Activated T-helper 2 cell treated with anti-CD3 and anti-CD28 coated beads, Interferon-gamma antibody, Interleukin-2, Interleukin-4, amounts not matched to agents 10 μg/mL and 5 μg/mL and 100 μg/mL, durations not matched to agents 14 hours and 24 hours and 36 hours (primary cell): Measurements from ENCODE around the gene ECM1. TPM values are rescaled to one million over a fixed set of nuclear protein-coding genes. Genes with fewer than 3 reads are reported as not detected.
A peak's percentile ranks its signal among the peaks of the same experiment; 100 is the strongest.

ENCODE experiments used
- DNase-seq: peaks from one replicate; pipeline ENCODE4 v3.0.0; 2021; ENCODE audit warnings: low spot score
- H3K27ac Mint-ChIP-seq: one replicate; pipeline ENCODE4 v1.8.0; 2021; ENCODE audit warnings: mixed read lengths
- H3K27me3 Mint-ChIP-seq: one replicate; pipeline ENCODE4 v1.8.0; 2021; ENCODE audit warnings: low read depth, mixed read lengths
- H3K36me3 Mint-ChIP-seq: one replicate; pipeline ENCODE4 v1.8.0; 2021; ENCODE audit warnings: low read depth, mixed read lengths
- H3K4me1 Mint-ChIP-seq: one replicate; pipeline ENCODE4 v1.8.0; 2021; ENCODE audit warnings: low read depth, mixed read lengths
- H3K4me3 Mint-ChIP-seq: one replicate; pipeline ENCODE4 v1.8.0; 2021; ENCODE audit warnings: low read depth, mild to moderate bottlenecking, moderate library complexity, mixed read lengths
- H3K9me3 Mint-ChIP-seq: one replicate; pipeline ENCODE4 v1.8.0; 2021; ENCODE audit warnings: mixed read lengths
- intact Hi-C: fragments of 100-400 bp; cut with micrococcal nuclease; formaldehyde crosslinking; loops from one replicate; pipeline ENCODE4 v1.15.1; 2023
- total RNA-seq: library from RNA; stranded (reverse); gene quantifications from 2 replicates; pipeline ENCODE4 v1.2.3, GENCODE V29; 2022

The ECM1 gene
- total RNA-seq, 1 donor from 2014 or later, result 1.6 TPM

DNA sequence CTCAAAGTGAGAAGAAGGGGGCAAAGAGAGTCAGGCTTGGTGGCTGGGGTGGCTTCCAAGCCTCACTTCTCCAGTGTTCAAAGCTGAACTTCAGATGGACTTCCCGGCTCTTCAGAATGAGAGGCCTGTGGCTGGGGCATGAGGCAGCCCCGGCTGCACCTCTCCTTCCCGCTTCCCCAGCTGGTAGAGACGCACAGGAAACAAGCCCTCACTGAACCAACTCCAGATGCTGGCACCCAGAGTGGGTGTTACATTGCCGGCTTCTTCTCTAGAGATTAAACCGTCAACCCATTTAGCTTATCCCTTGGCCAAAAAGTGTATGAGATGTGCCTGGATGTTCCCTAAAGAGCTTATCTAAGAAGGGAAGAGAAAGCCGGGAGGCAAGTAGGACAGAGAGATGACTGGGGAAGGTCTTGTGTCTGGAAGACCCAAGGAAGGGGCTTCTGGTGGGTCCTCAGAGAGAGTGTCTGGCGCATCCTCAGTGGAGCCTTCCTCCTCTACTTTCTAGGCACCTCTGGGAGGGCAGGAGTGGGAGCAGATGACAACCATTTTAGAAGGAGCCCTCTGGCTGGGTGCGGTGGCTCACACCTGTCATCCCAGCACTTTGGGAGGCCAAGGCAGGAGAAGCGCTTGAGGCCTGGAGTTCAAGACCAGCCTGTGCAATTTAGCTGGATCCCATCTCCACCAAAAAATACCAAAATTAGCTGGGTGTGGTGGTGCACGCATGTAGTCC, 43.3 kb downstream of the ECM1 start:
- H3K4me3 Mint-ChIP-seq, result no peak overlapping the region
- peaks cover 25% of the 10 kb centered on the region for H3K4me1 Mint-ChIP-seq
- H3K9me3 Mint-ChIP-seq, result no peaks in the 10 kb centered on the region
- intact Hi-C loops, result no loop called here
- DNase-seq, result no peak
- H3K27me3 Mint-ChIP-seq, result peaks cover 15% of the 10 kb centered on the region
- peak overlapping the region; percentile 35 for H3K27ac Mint-ChIP-seq
- peaks cover 3% of the 10 kb centered on the region for H3K36me3 Mint-ChIP-seq

DNA sequence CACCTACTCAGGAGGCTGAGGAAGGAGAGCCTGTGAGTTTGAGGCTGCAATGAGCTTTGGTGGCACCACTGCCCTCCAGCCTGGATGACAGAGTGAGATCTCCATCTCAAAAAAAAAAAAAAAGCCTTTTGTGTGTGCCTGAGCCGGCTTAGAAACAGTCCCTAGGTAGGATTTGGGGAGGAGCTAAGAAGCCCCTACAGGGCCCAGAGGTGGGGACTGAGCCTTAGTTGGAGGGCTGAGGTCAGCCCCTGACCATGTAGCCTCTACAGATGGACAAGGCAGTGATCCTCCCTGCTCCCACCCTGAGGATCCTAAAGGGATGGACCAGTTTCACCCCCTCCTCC, 43.8 kb downstream of the ECM1 start:
- Mint-ChIP-seq H3K9me3 (no peaks in the 10 kb centered on the region), H3K27me3 (peaks cover 13% of the 10 kb centered on the region), H3K27ac (no peak overlapping the region), H3K4me3 (no peak overlapping the region), H3K36me3 (peaks cover 3% of the 10 kb centered on the region), H3K4me1 (peaks cover 28% of the 10 kb centered on the region)
- no peak for DNase-seq
- intact Hi-C loops, result no loop called here

GRCh38 chr1:150552128-150552910, 44.4 kb downstream of the ECM1 start:
- H3K36me3 Mint-ChIP-seq, result peaks cover 3% of the 10 kb centered on the region
- no peaks in the 10 kb centered on the region for H3K9me3 Mint-ChIP-seq
- H3K4me1 Mint-ChIP-seq, result peaks cover 29% of the 10 kb centered on the region
- H3K27me3 Mint-ChIP-seq, result peaks cover 13% of the 10 kb centered on the region
- no peak overlapping the region for H3K4me3 Mint-ChIP-seq
- intact Hi-C loops, result no loop called here
- DNase-seq, result no peak
- H3K27ac Mint-ChIP-seq, result peak overlapping the region; percentile 7

DNA sequence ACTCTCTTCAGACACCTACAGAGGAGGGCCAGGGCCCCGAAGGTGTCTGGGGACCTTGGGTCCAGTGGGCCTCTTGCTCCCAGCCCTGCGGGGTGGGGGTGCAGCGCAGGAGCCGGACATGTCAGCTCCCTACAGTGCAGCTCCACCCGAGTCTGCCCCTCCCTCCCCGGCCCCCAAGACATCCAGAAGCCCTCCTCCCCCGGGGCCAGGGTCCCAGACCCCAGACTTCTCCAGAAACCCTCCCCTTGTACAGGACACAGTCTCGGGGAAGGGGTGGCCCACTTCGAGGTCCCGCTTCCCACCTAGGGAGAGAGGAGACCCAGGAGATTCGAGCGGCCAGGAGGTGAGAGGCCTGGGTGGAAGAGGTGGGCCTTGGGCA, 45.0 kb downstream of the ECM1 start:
- no peaks in the 10 kb centered on the region for H3K9me3 Mint-ChIP-seq
- no peak for DNase-seq
- H3K36me3 Mint-ChIP-seq, result peaks cover 3% of the 10 kb centered on the region
- H3K27me3 Mint-ChIP-seq, result peaks cover 13% of the 10 kb centered on the region
- H3K4me1 Mint-ChIP-seq, result peaks cover 29% of the 10 kb centered on the region
- H3K27ac Mint-ChIP-seq, result peak overlapping the region; percentile 7
- H3K4me3 Mint-ChIP-seq, result no peak overlapping the region
- intact Hi-C loops, result no loop called here

DNA sequence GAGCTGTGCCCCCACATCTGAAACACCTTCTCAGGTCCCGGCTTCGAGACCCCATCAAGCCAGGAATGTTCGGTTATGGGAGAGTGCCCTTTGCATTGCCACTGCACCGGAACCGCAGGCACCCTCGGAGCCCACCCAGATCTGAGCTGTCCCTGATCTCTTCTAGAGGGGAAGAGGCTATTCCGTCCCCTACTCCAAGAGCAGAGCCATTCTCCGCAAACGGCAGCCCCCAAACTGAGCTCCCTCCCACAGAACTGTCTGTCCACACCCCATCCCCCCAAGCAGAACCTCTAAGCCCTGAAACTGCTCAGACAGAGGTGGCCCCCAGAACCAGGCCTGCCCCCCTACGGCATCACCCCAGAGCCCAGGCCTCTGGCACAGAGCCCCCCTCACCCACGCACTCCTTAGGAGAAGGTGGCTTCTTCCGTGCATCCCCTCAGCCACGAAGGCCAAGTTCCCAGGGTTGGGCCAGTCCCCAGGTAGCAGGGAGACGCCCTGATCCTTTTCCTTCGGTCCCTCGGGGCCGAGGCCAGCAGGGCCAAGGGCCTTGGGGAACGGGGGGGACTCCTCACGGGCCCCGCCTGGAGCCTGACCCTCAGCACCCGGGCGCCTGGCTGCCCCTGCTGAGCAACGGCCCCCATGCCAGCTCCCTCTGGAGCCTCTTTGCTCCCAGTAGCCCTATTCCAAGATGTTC, 45.6 kb downstream of the ECM1 start:
- Mint-ChIP-seq H3K36me3 (peaks cover 3% of the 10 kb centered on the region), H3K9me3 (no peaks in the 10 kb centered on the region), H3K27ac (no peak overlapping the region), H3K4me3 (no peak overlapping the region), H3K27me3 (peaks cover 10% of the 10 kb centered on the region), H3K4me1 (peaks cover 26% of the 10 kb centered on the region)
- DNase-seq, result no peak
- intact Hi-C loops, result no loop called here

DNA sequence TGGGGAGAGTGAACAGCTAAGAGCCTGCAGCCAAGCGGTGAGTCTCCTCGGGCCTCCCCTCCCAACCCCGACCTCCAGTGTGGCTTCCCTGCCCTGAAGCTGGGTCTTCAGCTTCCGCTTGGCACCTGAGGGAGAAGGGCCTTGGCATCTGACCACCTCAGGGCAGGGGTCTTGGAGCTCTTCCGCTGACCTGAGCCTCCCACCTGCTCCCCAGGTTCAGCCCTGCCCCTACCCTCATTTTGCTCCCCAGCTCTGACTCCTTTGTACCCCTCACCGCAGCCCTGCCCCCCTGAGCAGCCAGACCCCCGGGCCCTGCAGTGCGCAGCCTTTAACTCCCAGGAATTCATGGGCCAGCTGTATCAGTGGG, 46.2 kb downstream of the ECM1 start:
- Mint-ChIP-seq H3K27me3 (peaks cover 10% of the 10 kb centered on the region), H3K27ac (no peak overlapping the region)
- intact Hi-C loops, result no loop called here

DNA sequence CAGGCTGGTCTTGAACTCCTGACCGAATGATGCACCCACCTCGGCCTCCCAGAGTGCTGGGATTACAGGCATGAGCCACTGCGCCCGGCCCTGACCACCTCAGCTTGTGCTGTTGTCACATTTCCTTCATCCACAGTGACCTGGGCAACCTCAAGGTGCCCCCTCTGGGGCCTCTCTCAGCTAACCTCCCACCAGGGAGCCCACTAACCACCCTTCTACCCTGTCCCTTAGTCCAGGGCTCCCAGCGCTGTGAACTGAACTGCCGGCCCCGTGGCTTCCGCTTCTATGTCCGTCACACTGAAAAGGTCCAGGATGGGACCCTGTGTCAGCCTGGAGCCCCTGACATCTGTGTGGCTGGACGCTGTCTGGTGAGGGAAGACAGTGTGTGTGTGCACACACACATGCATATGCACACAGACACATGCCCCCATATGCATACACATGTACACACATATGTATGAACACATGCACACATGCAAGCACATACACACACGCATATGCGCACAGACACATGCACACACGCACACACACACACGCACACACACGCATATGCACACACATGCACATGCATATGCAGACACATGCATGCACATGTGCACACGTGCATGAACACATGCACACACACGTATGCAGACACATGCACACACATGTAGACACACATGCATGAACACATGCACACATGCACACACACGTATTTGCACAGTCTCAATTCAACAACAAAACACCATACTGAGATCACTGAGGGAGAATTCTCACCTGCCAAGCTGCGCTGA, 47.5 kb downstream of the ECM1 start:
- H3K27ac Mint-ChIP-seq, result no peak overlapping the region
- peaks cover 3% of the 10 kb centered on the region for H3K36me3 Mint-ChIP-seq
- DNase-seq, result no peak
- intact Hi-C loops, result no loop called here
- peaks cover 30% of the 10 kb centered on the region for H3K4me1 Mint-ChIP-seq
- H3K4me3 Mint-ChIP-seq, result no peak overlapping the region
- H3K9me3 Mint-ChIP-seq, result no peaks in the 10 kb centered on the region
- H3K27me3 Mint-ChIP-seq, result peaks cover 5% of the 10 kb centered on the region

More for the DNA sequence above, 46.2 kb downstream of the ECM1 start:
- Mint-ChIP-seq H3K9me3 (no peaks in the 10 kb centered on the region), H3K4me1 (peaks cover 25% of the 10 kb centered on the region), H3K36me3 (peaks cover 3% of the 10 kb centered on the region), H3K4me3 (no peak overlapping the region)
- DNase-seq, result no peak

GRCh38 chr1:150555971-150556865, 48.3 kb downstream of the ECM1 start:
- Mint-ChIP-seq H3K4me3 (no peak overlapping the region), H3K4me1 (peaks cover 28% of the 10 kb centered on the region), H3K27me3 (peaks cover 1% of the 10 kb centered on the region), H3K9me3 (no peaks in the 10 kb centered on the region), H3K36me3 (peaks cover 3% of the 10 kb centered on the region), H3K27ac (no peak overlapping the region)
- intact Hi-C loops, result no loop called here
- DNase-seq, result no peak

GRCh38 chr1:150557065-150557600, 49.2 kb downstream of the ECM1 start:
- no peak for DNase-seq
- peaks cover 22% of the 10 kb centered on the region for H3K4me1 Mint-ChIP-seq
- H3K4me3 Mint-ChIP-seq, result no peak overlapping the region
- H3K27me3 Mint-ChIP-seq, result no peaks in the 10 kb centered on the region
- H3K9me3 Mint-ChIP-seq, result no peaks in the 10 kb centered on the region
- peaks cover 3% of the 10 kb centered on the region for H3K36me3 Mint-ChIP-seq
- intact Hi-C loops, result no loop called here
- H3K27ac Mint-ChIP-seq, result no peak overlapping the region

- Mint-ChIP-seq H3K36me3 (peaks cover 3% of the 10 kb centered on the region), H3K27me3 (no peaks in the 10 kb centered on the region), H3K4me3 (no peak overlapping the region), H3K9me3 (no peaks in the 10 kb centered on the region), H3K4me1 (peaks cover 21% of the 10 kb centered on the region), H3K27ac (no peak overlapping the region)
- DNase-seq, result no peak
- intact Hi-C loops, result no loop called here
Observed at GRCh38 chr1:150557813-150558212, 49.9 kb downstream of the ECM1 start.

GRCh38 chr1:150558303-150558704, 50.4 kb downstream of the ECM1 start:
- intact Hi-C loops, result no loop called here
- Mint-ChIP-seq H3K4me1 (peaks cover 26% of the 10 kb centered on the region), H3K27me3 (no peaks in the 10 kb centered on the region), H3K27ac (no peak overlapping the region), H3K4me3 (no peak overlapping the region), H3K9me3 (no peaks in the 10 kb centered on the region), H3K36me3 (peaks cover 3% of the 10 kb centered on the region)
- DNase-seq, result no peak
